ENCODE data around the gene SETBP1. TPM values are rescaled to one million over a fixed set of nuclear protein-coding genes. Genes with fewer than 3 reads are reported as not detected.

Gene SETBP1
- total RNA-seq, 4 donors from 2014 or later = 14.5 to 34.2 (median 19.3) TPM

DNA sequence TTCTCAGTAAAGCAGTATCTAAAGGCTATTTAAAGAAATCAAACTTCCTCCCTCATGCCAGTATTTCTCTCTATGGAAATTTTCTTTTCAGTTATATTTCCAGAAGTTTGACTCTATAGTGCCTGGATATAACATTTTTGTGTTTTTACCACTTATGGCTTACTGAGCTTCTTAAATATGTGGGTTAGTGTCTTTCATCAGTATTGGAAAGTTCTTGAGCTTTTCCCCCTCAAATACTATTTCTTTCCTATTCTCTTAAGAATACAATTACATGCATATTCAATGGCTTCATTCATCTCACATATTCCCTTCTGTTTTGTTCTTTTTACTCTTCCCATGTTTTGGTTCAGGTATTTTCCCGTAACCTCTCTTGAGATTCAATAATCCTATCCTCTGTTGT, 432.0 kb downstream of the SETBP1 start:
- no peak for ATAC-seq (ENCODE audit: low FRiP score)
- no peak for DNase-seq (ENCODE audit: low spot score)
- TF ChIP-seq, protein P1, sequence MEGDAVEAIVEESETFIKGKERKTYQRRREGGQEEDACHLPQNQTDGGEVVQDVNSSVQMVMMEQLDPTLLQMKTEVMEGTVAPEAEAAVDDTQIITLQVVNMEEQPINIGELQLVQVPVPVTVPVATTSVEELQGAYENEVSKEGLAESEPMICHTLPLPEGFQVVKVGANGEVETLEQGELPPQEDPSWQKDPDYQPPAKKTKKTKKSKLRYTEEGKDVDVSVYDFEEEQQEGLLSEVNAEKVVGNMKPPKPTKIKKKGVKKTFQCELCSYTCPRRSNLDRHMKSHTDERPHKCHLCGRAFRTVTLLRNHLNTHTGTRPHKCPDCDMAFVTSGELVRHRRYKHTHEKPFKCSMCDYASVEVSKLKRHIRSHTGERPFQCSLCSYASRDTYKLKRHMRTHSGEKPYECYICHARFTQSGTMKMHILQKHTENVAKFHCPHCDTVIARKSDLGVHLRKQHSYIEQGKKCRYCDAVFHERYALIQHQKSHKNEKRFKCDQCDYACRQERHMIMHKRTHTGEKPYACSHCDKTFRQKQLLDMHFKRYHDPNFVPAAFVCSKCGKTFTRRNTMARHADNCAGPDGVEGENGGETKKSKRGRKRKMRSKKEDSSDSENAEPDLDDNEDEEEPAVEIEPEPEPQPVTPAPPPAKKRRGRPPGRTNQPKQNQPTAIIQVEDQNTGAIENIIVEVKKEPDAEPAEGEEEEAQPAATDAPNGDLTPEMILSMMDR (IDR thresholded peaks at IDR 0.05) = no peak

DNA sequence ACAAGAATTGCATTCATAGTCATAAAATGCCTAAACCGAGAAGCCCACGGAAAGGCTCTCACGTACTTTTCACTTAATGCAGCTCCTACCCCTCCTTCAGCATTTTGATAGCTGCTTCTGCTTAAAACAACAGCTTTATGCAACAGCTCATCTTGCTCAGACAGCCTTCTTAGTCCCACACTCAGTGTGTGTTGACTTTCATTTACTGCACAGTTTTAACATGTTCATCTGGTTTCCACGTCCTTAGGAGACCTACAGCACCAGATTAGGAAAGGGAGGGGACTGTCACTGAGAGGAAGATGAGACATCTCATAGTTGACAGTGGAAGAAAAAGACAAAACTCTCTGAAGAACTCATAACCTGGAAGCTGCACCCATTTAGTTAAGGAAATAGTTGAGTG, 435.4 kb downstream of the SETBP1 start:
- TF ChIP-seq, protein P1 (IDR thresholded peaks at IDR 0.05) = no peak
- no peak for DNase-seq (ENCODE audit: low spot score)
- ATAC-seq (ENCODE audit: low FRiP score) = no peak

Small RNA genes within 50 kb of the gene (small RNA-seq; reads per million reads assigned to genes)
- gene MIR4319 = not detected

Data from omental fat pad (tissue), 4 donors.